ENCODE measurements around the gene TUBA3E. TPM values are rescaled to one million over a fixed set of nuclear protein-coding genes. Genes with fewer than 3 reads are reported as not detected.
"Not testable (repeated sequence)": the region's sequence is repeated elsewhere in the genome, so short reads cannot be mapped to it uniquely, and the experiment has no call there.

Gene TUBA3E
- total RNA-seq, 1 donor from 2014 or later = not detected

GRCh38 chr2:130181880-130182682 lies 16.2 kb downstream of the TUBA3E start, which contains the start of gene MZT2B:
Gene MZT2B (plus strand): TSS chr2:130182262. CDS start chr2:130182283, 21 bp downstream.
- not testable (repeated sequence) for H3K9me3 Mint-ChIP-seq (ENCODE audit: unreplicated experiment); H3K27me3 Mint-ChIP-seq (ENCODE audit: unreplicated experiment); H3K4me1 Mint-ChIP-seq (ENCODE audit: unreplicated experiment); H3K36me3 Mint-ChIP-seq (ENCODE audit: low read depth, unreplicated experiment)
- DNase-seq (ENCODE audit: low spot score) = peak; percentile 94
- TF ChIP-seq, protein P1, sequence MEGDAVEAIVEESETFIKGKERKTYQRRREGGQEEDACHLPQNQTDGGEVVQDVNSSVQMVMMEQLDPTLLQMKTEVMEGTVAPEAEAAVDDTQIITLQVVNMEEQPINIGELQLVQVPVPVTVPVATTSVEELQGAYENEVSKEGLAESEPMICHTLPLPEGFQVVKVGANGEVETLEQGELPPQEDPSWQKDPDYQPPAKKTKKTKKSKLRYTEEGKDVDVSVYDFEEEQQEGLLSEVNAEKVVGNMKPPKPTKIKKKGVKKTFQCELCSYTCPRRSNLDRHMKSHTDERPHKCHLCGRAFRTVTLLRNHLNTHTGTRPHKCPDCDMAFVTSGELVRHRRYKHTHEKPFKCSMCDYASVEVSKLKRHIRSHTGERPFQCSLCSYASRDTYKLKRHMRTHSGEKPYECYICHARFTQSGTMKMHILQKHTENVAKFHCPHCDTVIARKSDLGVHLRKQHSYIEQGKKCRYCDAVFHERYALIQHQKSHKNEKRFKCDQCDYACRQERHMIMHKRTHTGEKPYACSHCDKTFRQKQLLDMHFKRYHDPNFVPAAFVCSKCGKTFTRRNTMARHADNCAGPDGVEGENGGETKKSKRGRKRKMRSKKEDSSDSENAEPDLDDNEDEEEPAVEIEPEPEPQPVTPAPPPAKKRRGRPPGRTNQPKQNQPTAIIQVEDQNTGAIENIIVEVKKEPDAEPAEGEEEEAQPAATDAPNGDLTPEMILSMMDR (IDR thresholded peaks at IDR 0.05; ENCODE audit: unreplicated experiment) = peak; percentile 98
- Mint-ChIP-seq H3K27ac (ENCODE audit: unreplicated experiment) (peak within 1 kb of the TSS; percentile 91), H3K4me3 (ENCODE audit: unreplicated experiment) (peak within 1 kb of the TSS; percentile 97)

GRCh38 chr2:130181325-130181879 lies 16.8 kb downstream of the TUBA3E start, which contains the start of gene SMPD4:
Gene SMPD4 (minus strand): TSS chr2:130181602. CDS start chr2:130176592, 5,010 bp downstream.
- peak within 1 kb of the TSS; percentile 97 for H3K4me3 Mint-ChIP-seq (ENCODE audit: unreplicated experiment)
- H3K36me3 Mint-ChIP-seq (ENCODE audit: low read depth, unreplicated experiment) = no peaks in the 10 kb centered on the region
- peaks cover 5% of the 10 kb centered on the region for H3K27me3 Mint-ChIP-seq (ENCODE audit: unreplicated experiment)
- TF ChIP-seq, protein P1 (IDR thresholded peaks at IDR 0.05; ENCODE audit: unreplicated experiment) = no peak
- peak; percentile 98 for DNase-seq (ENCODE audit: low spot score)
- peak within 1 kb of the TSS; percentile 91 for H3K27ac Mint-ChIP-seq (ENCODE audit: unreplicated experiment)
- H3K9me3 Mint-ChIP-seq (ENCODE audit: unreplicated experiment) = no peaks in the 10 kb centered on the region
- peaks cover 4% of the 10 kb centered on the region for H3K4me1 Mint-ChIP-seq (ENCODE audit: unreplicated experiment)

GRCh38 chr2:130180404-130181324 lies 17.6 kb downstream of the TUBA3E start:
- H3K27me3 Mint-ChIP-seq (ENCODE audit: unreplicated experiment); H3K36me3 Mint-ChIP-seq (ENCODE audit: low read depth, unreplicated experiment); DNase-seq (ENCODE audit: low spot score); H3K4me1 Mint-ChIP-seq (ENCODE audit: unreplicated experiment); H3K9me3 Mint-ChIP-seq (ENCODE audit: unreplicated experiment): not testable (repeated sequence)
- Mint-ChIP-seq H3K27ac (ENCODE audit: unreplicated experiment) (peak overlapping the region; percentile 91), H3K4me3 (ENCODE audit: unreplicated experiment) (peak overlapping the region; percentile 97)

GRCh38 chr2:130174866-130175265 lies 23.4 kb downstream of the TUBA3E start:
- not testable (repeated sequence) for H3K9me3 Mint-ChIP-seq (ENCODE audit: unreplicated experiment); H3K4me3 Mint-ChIP-seq (ENCODE audit: unreplicated experiment); DNase-seq (ENCODE audit: low spot score); H3K4me1 Mint-ChIP-seq (ENCODE audit: unreplicated experiment); H3K27me3 Mint-ChIP-seq (ENCODE audit: unreplicated experiment); H3K27ac Mint-ChIP-seq (ENCODE audit: unreplicated experiment)
- H3K36me3 Mint-ChIP-seq (ENCODE audit: low read depth, unreplicated experiment) = peaks cover 12% of the 10 kb centered on the region

- H3K4me3 Mint-ChIP-seq (ENCODE audit: unreplicated experiment) = no peak overlapping the region
- DNase-seq (ENCODE audit: low spot score) = no peak
- TF ChIP-seq, protein P1 (IDR thresholded peaks at IDR 0.05; ENCODE audit: unreplicated experiment) = no peak
- H3K27me3 Mint-ChIP-seq (ENCODE audit: unreplicated experiment) = peaks cover 6% of the 10 kb centered on the region
- no peaks in the 10 kb centered on the region for H3K4me1 Mint-ChIP-seq (ENCODE audit: unreplicated experiment)
- H3K27ac Mint-ChIP-seq (ENCODE audit: unreplicated experiment) = no peak overlapping the region
- H3K36me3 Mint-ChIP-seq (ENCODE audit: low read depth, unreplicated experiment) = peaks cover 28% of the 10 kb centered on the region
- H3K9me3 Mint-ChIP-seq (ENCODE audit: unreplicated experiment) = no peaks in the 10 kb centered on the region
Observed at GRCh38 chr2:130169896-130170295, 28.3 kb downstream of the TUBA3E start.

DNA sequence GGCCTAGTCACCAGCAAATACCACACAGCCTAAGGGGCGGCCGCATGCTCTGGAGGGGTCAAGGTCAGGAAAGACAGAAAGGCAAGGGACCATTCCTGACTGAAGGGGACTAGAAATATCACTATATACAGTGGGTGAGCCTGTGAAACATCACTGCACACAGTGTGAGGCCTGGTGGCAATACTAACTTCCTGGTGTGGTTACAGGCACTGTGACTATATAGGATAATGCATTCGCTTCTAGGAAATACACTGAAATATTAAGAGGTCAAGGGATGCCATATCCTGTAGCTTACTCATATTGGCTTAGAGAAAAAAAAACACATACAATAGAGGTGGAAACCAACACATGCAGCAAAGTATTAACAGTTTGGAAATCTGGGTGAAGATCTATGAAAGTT lies 29.1 kb downstream of the TUBA3E start:
- not testable (repeated sequence) for DNase-seq (ENCODE audit: low spot score); H3K9me3 Mint-ChIP-seq (ENCODE audit: unreplicated experiment); H3K27ac Mint-ChIP-seq (ENCODE audit: unreplicated experiment); H3K4me1 Mint-ChIP-seq (ENCODE audit: unreplicated experiment); H3K27me3 Mint-ChIP-seq (ENCODE audit: unreplicated experiment)
- peaks cover 33% of the 10 kb centered on the region for H3K36me3 Mint-ChIP-seq (ENCODE audit: low read depth, unreplicated experiment)
- peak overlapping the region; percentile 49 for H3K4me3 Mint-ChIP-seq (ENCODE audit: unreplicated experiment)

DNA sequence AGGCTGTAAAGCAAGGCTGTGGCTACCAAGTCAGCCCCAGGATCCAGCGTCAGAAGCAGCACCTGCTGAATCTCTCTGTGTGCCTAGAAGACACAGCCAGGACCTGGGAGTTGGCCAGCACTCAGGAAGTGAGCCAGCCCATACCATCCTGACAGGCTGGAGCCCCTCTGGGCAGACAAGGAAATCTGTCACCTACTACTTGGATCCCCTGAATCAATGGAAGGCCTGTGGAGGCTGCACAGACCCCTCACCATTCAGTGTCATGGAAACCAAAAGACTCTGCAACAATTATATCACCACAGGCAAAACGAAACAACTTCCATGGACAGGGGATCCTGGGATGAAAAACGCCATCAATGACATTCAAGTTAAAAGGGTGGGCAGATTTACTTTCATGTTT lies 31.6 kb downstream of the TUBA3E start:
- DNase-seq (ENCODE audit: low spot score); H3K4me3 Mint-ChIP-seq (ENCODE audit: unreplicated experiment); H3K9me3 Mint-ChIP-seq (ENCODE audit: unreplicated experiment); H3K4me1 Mint-ChIP-seq (ENCODE audit: unreplicated experiment); H3K27ac Mint-ChIP-seq (ENCODE audit: unreplicated experiment); H3K27me3 Mint-ChIP-seq (ENCODE audit: unreplicated experiment): not testable (repeated sequence)
- peaks cover 30% of the 10 kb centered on the region for H3K36me3 Mint-ChIP-seq (ENCODE audit: low read depth, unreplicated experiment)
